ENCODE measurements around the gene RSPH10B.
"Not testable (repeated sequence)": the region's sequence is repeated elsewhere in the genome, so short reads cannot be mapped to it uniquely, and the experiment has no call there.

DNA sequence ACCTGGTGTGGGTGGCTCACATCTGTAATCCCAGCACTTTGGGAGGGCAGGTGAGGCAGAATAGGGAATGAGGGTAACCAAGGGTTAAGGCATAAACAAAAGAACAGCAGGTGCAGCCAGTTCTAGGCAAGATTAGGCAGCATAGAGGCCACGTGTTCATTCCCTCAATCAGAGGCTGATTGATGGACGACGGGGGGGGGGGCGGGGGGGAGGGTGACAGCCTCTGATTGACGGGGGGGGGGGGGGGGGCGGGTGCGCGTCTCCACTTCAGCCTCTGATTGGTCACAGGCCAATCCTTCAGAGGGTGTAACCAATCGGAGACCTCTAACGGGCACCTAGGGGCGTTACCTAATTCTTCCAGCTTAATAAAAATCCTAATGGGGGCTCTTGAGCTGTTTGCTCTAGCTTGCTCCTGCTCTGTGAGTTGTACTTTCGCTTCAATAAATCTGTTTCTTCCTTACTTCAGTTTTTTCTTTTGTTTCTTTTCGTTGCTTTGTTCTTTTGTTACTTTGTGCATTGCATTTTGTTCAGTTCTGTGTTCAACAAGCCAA, 73.0 kb downstream of the RSPH10B start:
- TF ChIP-seq HDAC2 (IDR thresholded peaks at IDR 0.05; ENCODE audit: borderline replicate concordance in 1 of 2, low read depth in 2 of 2, low read length in 2 of 2); BRCA1 (IDR thresholded peaks at IDR 0.05; ENCODE audit: low read depth, low read length): not testable (repeated sequence)
- TF ChIP-seq, protein P1, sequence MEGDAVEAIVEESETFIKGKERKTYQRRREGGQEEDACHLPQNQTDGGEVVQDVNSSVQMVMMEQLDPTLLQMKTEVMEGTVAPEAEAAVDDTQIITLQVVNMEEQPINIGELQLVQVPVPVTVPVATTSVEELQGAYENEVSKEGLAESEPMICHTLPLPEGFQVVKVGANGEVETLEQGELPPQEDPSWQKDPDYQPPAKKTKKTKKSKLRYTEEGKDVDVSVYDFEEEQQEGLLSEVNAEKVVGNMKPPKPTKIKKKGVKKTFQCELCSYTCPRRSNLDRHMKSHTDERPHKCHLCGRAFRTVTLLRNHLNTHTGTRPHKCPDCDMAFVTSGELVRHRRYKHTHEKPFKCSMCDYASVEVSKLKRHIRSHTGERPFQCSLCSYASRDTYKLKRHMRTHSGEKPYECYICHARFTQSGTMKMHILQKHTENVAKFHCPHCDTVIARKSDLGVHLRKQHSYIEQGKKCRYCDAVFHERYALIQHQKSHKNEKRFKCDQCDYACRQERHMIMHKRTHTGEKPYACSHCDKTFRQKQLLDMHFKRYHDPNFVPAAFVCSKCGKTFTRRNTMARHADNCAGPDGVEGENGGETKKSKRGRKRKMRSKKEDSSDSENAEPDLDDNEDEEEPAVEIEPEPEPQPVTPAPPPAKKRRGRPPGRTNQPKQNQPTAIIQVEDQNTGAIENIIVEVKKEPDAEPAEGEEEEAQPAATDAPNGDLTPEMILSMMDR (IDR thresholded peaks at IDR 0.05; ENCODE audit: control extremely low read depth in 1 of 3, insufficient read depth in 1 of 3, low read depth in 1 of 3, low read length in 3 of 3): not testable (repeated sequence)
